ENCODE measurements around the gene SAMD11.

Gene SAMD11

GRCh38 chr1:952603-953002 lies 28.9 kb downstream of the SAMD11 start:
- H3K4me3 ChIP-seq (replicated peaks; ENCODE audit: low read depth, low read length): no peak overlapping the region

GRCh38 chr1:953524-954320 lies 30.0 kb downstream of the SAMD11 start:
- no peak for TF ChIP-seq CTCF (IDR thresholded peaks at IDR 0.05; ENCODE audit: low read depth, low read length, missing control alignments)
- H3K4me3 ChIP-seq (replicated peaks; ENCODE audit: low read depth, low read length): no peak overlapping the region
- DNase-seq (ENCODE audit: extremely low read depth, low read depth): no peak

More at GRCh38 chr1:952603-953002, 28.9 kb downstream of the SAMD11 start:
- DNase-seq (ENCODE audit: extremely low read depth, low read depth): no peak
- TF ChIP-seq CTCF (IDR thresholded peaks at IDR 0.05; ENCODE audit: low read depth, low read length, missing control alignments): no peak

- no peak for DNase-seq (ENCODE audit: extremely low read depth, low read depth)
- no peak overlapping the region for H3K4me3 ChIP-seq (replicated peaks; ENCODE audit: low read depth, low read length)
- TF ChIP-seq CTCF (IDR thresholded peaks at IDR 0.05; ENCODE audit: low read depth, low read length, missing control alignments): no peak
Measured at GRCh38 chr1:954927-955326, 31.2 kb downstream of the SAMD11 start.

GRCh38 chr1:955474-955873 lies 31.8 kb downstream of the SAMD11 start:
- H3K4me3 ChIP-seq (replicated peaks; ENCODE audit: low read depth, low read length): no peak overlapping the region
- DNase-seq (ENCODE audit: extremely low read depth, low read depth): no peak
- TF ChIP-seq CTCF (IDR thresholded peaks at IDR 0.05; ENCODE audit: low read depth, low read length, missing control alignments): no peak

- no peak for DNase-seq (ENCODE audit: extremely low read depth, low read depth)
- no peak for TF ChIP-seq CTCF (IDR thresholded peaks at IDR 0.05; ENCODE audit: low read depth, low read length, missing control alignments)
- H3K4me3 ChIP-seq (replicated peaks; ENCODE audit: low read depth, low read length): no peak overlapping the region
Measured at GRCh38 chr1:956636-957035, 32.9 kb downstream of the SAMD11 start.

- DNase-seq (ENCODE audit: extremely low read depth, low read depth): no peak
- H3K4me3 ChIP-seq (replicated peaks; ENCODE audit: low read depth, low read length): peak within 1 kb of the TSS; percentile 99
- no peak for TF ChIP-seq CTCF (IDR thresholded peaks at IDR 0.05; ENCODE audit: low read depth, low read length, missing control alignments)
Measured at GRCh38 chr1:958823-959730, 35.4 kb downstream of the SAMD11 start, which contains the start of gene NOC2L. Gene NOC2L (minus strand): TSS chr1:959256. CDS start chr1:959240, 16 bp downstream.

Measured in HFF-Myc (cell line).